M059J (cell line): ENCODE results near the gene AGAP3. TPM values are rescaled to one million over a fixed set of nuclear protein-coding genes. Genes with fewer than 3 reads are reported as not detected.

ENCODE experiments used
- DNase-seq: peaks from one replicate; pipeline ENCODE4 v3.0.0-alpha.2; 2012; ENCODE audit warnings: low read depth
- total RNA-seq: library from RNA; depleted of rRNA; stranded (reverse); fragments of >200 nt; shearing (Covaris generic); gene quantifications from 2 replicates; pipeline ENCODE4 v1.2.3, GENCODE V29; 2014

AGAP3 gene
- total RNA-seq, 1 experiment from 2014 or later, result 35.1 TPM

GRCh38 chr7:151167197-151167961 is 81.1 kb downstream of the AGAP3 start, which contains the start of gene GBX1:
GBX1 (minus strand) TSS chr7:151167694; CDS start chr7:151167548, 146 bp downstream.
- DNase-seq, result no peak

GRCh38 chr7:151168003-151168786 is 81.9 kb downstream of the AGAP3 start:
- DNase-seq, result peak; percentile 15

GRCh38 chr7:151168787-151169162 is 82.5 kb downstream of the AGAP3 start:
- DNase-seq, result no peak

GRCh38 chr7:151172273-151173141 is 86.2 kb downstream of the AGAP3 start:
- DNase-seq, result peak; percentile 59

- DNase-seq, result no peak
Measured at GRCh38 chr7:151173386-151174245, 87.3 kb downstream of the AGAP3 start.

GRCh38 chr7:151174246-151175046 is 88.2 kb downstream of the AGAP3 start:
- no peak for DNase-seq

GRCh38 chr7:151175047-151175792 is 88.9 kb downstream of the AGAP3 start:
- DNase-seq, result no peak

- DNase-seq, result no peak
Measured at GRCh38 chr7:151175793-151176311, 89.6 kb downstream of the AGAP3 start.

GRCh38 chr7:151176401-151176800 is 90.1 kb downstream of the AGAP3 start:
- no peak for DNase-seq

- DNase-seq, result no peak
Measured at GRCh38 chr7:151177310-151177709, 91.0 kb downstream of the AGAP3 start.

GRCh38 chr7:151178236-151178635 is 92.0 kb downstream of the AGAP3 start:
- no peak for DNase-seq

- DNase-seq, result no peak
Measured at GRCh38 chr7:151178831-151179230, 92.6 kb downstream of the AGAP3 start.

- DNase-seq, result no peak
Measured at GRCh38 chr7:151179287-151179860, 93.1 kb downstream of the AGAP3 start.

- DNase-seq, result no peak
Measured at GRCh38 chr7:151179946-151180345, 93.7 kb downstream of the AGAP3 start.

- DNase-seq, result no peak
Measured at GRCh38 chr7:151181011-151181431, 94.7 kb downstream of the AGAP3 start.

- DNase-seq, result no peak
Measured at GRCh38 chr7:151185762-151186639, 99.7 kb downstream of the AGAP3 start.

- DNase-seq, result no peak
Measured at GRCh38 chr7:151186640-151187408, 100.5 kb downstream of the AGAP3 start, which contains the start of gene ASB10. ASB10 (minus strand) TSS chr7:151187250; CDS start chr7:151187130, 120 bp downstream.
